SU-DHL-6 (cell line): Measurements from ENCODE around the gene VTCN1.

Source experiments
- EZH2phosphoT487 ChIP-seq: fragments of 200-600 bp; sonication (generic), shearing (Covaris generic); conservative IDR thresholded peaks from 2 replicates; pipeline ENCODE4 v1.6.1; 2018; ENCODE audit warnings: mild to moderate bottlenecking, antibody characterized with exemption, low read length, moderate library complexity, mixed read lengths
- TF ChIP-seq, protein P1 (sequence below): fragments of 200-600 bp; sonication (generic); IDR thresholded peaks from one replicate; pipeline ENCODE4 v1.5.1; 2017; ENCODE audit warnings: antibody characterized with exemption, mild to moderate bottlenecking, low read length, moderate library complexity; ENCODE audit not compliant: insufficient read depth, poor library complexity, severe bottlenecking

DNA sequence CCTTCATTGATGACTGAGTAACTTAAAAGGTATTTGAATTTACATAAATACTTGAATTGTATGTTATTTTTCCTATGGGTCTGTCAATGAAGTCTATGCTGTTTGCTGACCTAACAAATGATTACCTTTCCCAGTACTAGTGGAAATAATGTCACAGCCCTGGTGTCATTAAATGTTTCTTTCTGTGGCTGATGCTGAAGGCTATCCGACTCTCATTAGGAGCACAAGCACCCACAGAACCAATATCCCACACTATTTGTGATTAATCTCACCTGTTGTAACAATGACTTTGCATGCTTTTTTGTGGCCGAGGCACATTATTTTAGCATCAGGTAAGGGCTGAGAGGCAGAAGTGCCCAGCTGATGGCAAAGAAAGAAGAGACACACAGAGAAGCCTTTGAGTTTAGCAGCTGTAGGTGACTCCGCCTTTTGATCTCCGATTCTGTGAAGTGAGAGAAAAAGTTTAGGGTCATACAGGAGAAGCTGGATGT lies 63.3 kb downstream of the VTCN1 start:
- TF ChIP-seq, protein P1, sequence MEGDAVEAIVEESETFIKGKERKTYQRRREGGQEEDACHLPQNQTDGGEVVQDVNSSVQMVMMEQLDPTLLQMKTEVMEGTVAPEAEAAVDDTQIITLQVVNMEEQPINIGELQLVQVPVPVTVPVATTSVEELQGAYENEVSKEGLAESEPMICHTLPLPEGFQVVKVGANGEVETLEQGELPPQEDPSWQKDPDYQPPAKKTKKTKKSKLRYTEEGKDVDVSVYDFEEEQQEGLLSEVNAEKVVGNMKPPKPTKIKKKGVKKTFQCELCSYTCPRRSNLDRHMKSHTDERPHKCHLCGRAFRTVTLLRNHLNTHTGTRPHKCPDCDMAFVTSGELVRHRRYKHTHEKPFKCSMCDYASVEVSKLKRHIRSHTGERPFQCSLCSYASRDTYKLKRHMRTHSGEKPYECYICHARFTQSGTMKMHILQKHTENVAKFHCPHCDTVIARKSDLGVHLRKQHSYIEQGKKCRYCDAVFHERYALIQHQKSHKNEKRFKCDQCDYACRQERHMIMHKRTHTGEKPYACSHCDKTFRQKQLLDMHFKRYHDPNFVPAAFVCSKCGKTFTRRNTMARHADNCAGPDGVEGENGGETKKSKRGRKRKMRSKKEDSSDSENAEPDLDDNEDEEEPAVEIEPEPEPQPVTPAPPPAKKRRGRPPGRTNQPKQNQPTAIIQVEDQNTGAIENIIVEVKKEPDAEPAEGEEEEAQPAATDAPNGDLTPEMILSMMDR, result no peak
- TF ChIP-seq EZH2phosphoT487, result no peak
